AG04449 (cell line): ENCODE results near the gene ASPDH.

Experiments
- CTCF ChIA-PET: fragments of 350-600 bp; formaldehyde crosslinking; extraction: SDS; loops from one replicate; lab custom pipeline; 2021; ENCODE audit warnings: antibody characterized with exemption; lab: Yijun Ruan, JAX
- POLR2A ChIA-PET: fragments of 400-600, 350-600 bp; formaldehyde crosslinking; extraction: SDS; loops from one replicate; lab custom pipeline; 2020; ENCODE audit warnings: antibody characterized with exemption, inconsistent platforms; lab: Yijun Ruan, JAX
- DNase-seq: peaks from one replicate; pipeline ENCODE4 v3.0.0-alpha.2; 2010; ENCODE audit warnings: low read depth, low spot score
- H3K4me3 ChIP-seq: 2 replicates; pipeline ENCODE4 v1.5.1; 2011; ENCODE audit warnings: low read depth, mild to moderate bottlenecking, control low read depth, low read length
- CTCF ChIP-seq: IDR thresholded peaks from one replicate; pipeline ENCODE4 v1.5.1; 2011; ENCODE audit warnings: mild to moderate bottlenecking, moderate library complexity, low read length, control low read depth, inconsistent platforms; ENCODE audit not compliant: insufficient read depth; ENCODE audit errors: missing control alignments

The ASPDH gene

GRCh38 chr19:50478901-50479715, 34.6 kb downstream of the ASPDH start:
- ChIA-PET POLR2A (no interaction called here), CTCF (interaction anchor here (0.6 to 2.6 kb wide), 11 partner anchors 15 to 129 kb away, joined by 3 to 25 read pairs (median 4); partner anchors contain the start of gene JOSD2)
- H3K4me3 ChIP-seq = no peak overlapping the region
- TF ChIP-seq CTCF = peak; percentile 68
- DNase-seq = no peak

- POLR2A ChIA-PET = no interaction called here
These were observed 35.8 kb downstream of the ASPDH start for GRCh38 chr19:50477751-50478515.

GRCh38 chr19:50476907-50477238, 36.8 kb downstream of the ASPDH start:
- POLR2A ChIA-PET = no interaction called here
- CTCF ChIA-PET = interaction anchor here (1.1 kb wide), 1 partner anchor 16 kb away, joined by 5 read pairs; no protein-coding TSS in a partner anchor
- TF ChIP-seq CTCF = no peak
- H3K4me3 ChIP-seq = peak overlapping the region; percentile 91
- DNase-seq = no peak

More at GRCh38 chr19:50477751-50478515, 35.8 kb downstream of the ASPDH start:
- CTCF ChIA-PET = interaction anchor here (0.9 to 2.6 kb wide), 8 partner anchors 15 to 120 kb away, joined by 3 to 25 read pairs (median 4); partner anchors contain the start of gene JOSD2
- no peak for DNase-seq
- TF ChIP-seq CTCF = no peak
- peak overlapping the region; percentile 91 for H3K4me3 ChIP-seq

GRCh38 chr19:50476224-50476906, 37.3 kb downstream of the ASPDH start, which contains the start of the genes EMC10 and GARIN5A:
Gene EMC10, plus strand, starts transcription at chr19:50476507. Its CDS starts 38 bp downstream, at chr19:50476545.
Gene GARIN5A, minus strand, starts transcription at chr19:50476848. Its CDS starts 460 bp downstream, at chr19:50476388.
- ChIA-PET CTCF (interaction anchor here (1.1 kb wide), 1 partner anchor 16 kb away, joined by 5 read pairs; no protein-coding TSS in a partner anchor), POLR2A (no interaction called here)
- TF ChIP-seq CTCF = no peak
- peak within 1 kb of the TSS; percentile 91 for H3K4me3 ChIP-seq
- peak; percentile 49 for DNase-seq

GRCh38 chr19:50475736-50476223, 37.9 kb downstream of the ASPDH start:
- CTCF ChIA-PET = interaction anchor here (1.1 to 3.9 kb wide), 3 partner anchors 10 to 15 kb away, joined by 5 to 35 read pairs (median 5); no protein-coding TSS in a partner anchor
- peak overlapping the region; percentile 91; the same call in 1 of the 2 replicates for H3K4me3 ChIP-seq
- POLR2A ChIA-PET = no interaction called here
- no peak for TF ChIP-seq CTCF
- no peak for DNase-seq
